Dedifferentiated amniotic fluid mesenchymal stem cell (primary cell): ENCODE measurements around the gene EIF2AK2.
A peak's percentile ranks its signal among the peaks of the same experiment; 100 is the strongest.

Experiments
- DNase-seq: peaks from one replicate; pipeline ENCODE4 v3.0.0-alpha.2; 2016; ENCODE audit errors: extremely low spot score

Gene EIF2AK2

DNA sequence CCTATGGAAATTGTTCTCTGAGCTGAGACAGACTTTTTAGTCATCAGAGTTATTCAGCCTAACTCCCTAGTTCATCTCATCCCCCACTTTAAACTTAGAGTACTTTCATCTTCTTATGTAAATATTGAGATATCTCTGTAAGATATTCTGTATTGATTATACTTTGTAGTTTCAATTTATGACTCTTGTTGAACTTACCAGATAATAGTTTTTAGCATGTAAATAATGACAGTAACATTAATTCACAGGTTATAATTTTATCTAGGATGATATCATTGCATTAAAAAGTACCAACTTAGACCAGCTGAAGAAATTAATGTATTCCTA lies 14.8 kb upstream of the EIF2AK2 start:
- DNase-seq, result no peak

DNA sequence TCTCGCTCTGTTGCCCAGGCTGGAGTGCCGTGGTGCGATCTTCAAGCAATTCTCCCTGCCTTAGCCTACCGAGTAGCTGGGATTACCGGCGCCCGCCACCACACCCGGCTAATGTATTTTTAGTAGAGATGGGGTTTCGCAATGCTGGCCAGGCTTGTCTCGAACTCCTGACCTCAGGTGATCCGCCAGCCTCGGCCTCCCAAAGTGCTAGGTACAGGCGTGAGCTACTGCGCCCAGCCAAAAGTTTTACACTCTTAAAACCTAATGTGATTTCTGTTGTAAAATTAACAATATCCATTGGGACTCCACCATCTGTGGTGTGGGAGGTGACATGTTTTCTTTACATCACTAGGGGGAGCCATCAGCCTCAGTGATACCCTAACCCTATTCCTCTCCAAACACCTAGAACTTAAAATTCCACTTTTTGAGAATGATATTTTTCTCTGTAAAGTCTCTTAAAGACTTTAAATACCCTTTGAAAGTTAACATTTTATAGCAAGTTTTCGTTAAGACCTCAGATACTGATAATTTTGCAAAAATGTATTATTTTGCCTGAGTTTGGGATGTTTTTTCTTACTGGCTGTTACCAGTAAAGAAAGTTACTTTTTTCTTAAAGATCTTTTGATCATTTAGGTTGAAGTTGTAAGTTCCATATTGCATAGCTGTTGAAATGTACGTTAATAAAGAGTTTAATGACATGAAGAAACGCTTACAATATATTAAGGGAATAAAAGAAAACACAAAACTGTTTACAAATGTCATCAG lies 11.6 kb upstream of the EIF2AK2 start:
- peak; percentile 40 for DNase-seq

DNA sequence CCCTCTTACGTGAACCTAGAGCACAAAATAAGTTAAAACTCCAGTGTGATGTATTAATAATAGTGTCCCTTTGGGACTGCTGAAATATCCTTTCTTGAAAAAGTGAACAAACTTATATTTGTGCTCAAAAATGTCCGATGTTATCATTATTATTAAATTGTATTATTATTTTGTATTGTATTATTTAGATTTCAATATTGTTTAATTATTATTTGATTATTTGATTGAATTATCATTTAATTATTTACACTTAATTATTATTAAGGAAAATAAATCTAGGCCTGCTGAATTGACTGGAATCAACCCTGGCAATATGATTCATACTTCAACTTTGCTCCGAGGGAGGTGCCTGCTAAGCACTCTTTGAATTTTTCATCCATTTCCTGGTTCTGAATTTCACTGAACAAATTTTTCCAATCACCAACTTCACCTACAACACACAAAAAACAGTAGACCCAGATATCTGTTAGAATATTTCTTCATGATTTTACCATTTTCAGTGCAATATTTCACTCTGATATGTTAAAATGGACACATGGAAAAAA lies 10.9 kb upstream of the EIF2AK2 start:
- no peak for DNase-seq

DNA sequence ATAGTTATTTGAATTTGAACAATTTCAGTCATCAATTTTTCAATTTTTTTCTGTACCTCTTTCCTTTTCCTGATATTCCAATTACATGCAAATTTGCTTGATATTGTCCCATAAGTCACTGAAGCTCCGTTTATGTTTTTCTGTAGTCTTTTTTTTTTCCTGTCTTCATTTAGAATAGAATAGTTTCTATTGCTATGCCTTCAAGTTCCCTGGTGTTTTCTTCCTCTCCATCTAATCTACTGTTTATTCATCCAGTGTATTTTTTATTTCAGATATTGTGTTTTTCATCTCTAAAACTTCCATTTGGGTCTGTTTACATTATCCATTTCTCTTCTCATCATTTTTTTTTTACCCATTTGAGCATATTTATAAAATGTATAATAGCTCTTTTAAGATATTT lies 8.0 kb upstream of the EIF2AK2 start:
- no peak for DNase-seq

DNA sequence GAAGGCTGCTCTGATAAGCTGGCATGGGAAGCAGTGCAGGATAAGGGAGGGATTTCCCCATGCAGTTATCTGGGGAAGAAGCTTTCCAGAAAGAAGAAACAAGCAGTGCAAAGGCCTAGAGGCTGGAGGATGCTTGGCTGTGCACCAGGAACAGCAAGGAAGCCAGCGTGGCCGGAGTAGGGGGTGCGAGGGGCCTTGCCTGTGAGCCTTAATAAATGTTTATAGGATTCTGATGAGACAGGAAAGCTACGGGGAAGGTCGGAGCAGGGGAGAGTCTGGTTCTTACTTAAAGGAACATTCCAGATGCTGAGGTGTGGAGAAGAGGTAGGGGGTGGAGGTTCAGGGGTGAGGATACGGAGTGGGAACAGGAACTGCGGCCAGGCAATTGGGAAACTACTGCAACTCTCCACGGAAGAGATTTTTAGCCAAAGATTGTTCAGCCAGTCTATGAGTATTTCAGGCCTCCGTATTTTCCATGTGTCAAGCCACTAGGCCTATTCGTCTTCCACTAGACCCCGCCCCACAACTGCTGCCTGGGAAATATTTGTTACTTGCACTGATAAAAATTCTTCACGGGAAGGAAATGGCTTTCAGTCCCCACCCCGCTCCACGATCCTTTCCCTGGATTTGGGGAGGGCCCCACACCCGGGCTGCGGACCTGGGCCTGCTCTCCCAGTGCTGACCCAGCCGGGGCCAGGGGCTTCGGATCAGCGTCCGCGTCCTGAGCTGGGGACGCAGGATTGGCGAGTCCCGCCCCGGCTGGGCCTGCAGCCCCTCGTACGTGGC lies 516 bp downstream of the EIF2AK2 start:
- DNase-seq, result peak; percentile 23

DNA sequence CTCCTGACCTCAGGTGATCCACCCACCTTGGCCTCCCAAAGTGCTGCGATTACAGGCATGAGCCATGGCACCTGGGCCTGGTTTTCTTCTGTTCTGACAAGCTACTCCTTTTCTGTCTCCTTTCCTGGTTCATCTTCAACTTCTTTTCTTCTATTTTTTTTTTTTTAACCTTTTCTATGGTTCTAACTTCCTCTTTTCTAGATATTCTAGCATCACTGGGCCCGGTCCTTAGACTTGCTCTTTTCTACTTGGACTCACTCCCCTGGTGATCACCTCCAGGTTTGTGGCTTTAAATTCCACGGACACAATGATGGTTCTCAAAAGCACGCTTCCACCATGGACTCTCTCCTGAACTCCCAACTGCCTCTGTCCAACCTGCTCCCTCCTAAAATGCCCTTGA lies 2.0 kb downstream of the EIF2AK2 start:
- no peak for DNase-seq

DNA sequence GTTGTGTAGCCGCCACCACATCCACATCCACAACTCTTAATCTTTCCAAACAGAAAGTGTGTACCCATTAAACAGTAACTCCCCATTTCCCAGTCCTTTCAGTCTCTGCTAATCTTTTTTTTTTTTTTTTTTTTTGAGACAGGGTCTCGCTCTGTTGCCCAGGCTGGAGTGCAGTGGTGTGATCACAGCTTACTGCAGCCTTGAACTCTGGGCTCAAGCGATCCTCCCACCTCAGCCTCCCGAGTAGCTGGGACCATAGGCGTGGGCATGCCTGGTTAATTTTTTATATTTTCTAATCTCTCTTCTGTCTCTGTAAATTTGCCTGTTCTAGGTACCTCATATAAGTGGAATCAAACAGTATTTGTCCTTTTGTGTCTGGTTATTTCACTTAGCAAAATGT lies 3.6 kb downstream of the EIF2AK2 start:
- no peak for DNase-seq

DNA sequence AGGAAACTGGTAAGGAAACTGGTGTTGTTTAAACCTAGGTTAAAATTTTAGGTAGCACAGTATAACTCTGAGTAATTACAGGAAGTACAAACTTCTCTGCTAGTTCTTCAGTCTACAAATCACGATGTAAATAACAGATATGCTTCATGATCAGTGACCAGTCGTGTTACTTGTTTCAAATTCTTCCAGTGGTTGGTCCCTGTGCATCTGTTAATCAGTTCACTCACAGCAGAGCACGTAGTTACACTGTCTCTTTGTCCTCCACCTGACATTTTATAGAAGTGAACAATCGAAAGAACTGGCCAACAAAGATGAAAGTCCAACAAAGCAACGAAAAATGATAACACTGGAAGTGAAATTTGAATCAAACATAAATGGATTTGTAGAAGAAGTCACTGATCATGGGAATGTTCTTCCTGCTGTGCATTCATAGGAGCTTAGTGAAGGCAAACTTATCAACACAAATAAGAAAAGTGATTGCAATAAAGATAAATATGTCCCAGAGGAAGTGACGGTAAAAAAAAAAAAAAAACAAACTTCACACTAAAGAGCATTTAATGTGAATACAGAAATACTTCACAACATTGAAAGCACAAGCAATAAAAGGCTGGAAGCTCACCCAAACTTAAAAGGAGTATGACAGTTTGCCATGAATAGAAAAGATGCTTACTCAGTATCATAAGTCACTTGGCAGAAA lies 7.0 kb downstream of the EIF2AK2 start:
- DNase-seq, result no peak

DNA sequence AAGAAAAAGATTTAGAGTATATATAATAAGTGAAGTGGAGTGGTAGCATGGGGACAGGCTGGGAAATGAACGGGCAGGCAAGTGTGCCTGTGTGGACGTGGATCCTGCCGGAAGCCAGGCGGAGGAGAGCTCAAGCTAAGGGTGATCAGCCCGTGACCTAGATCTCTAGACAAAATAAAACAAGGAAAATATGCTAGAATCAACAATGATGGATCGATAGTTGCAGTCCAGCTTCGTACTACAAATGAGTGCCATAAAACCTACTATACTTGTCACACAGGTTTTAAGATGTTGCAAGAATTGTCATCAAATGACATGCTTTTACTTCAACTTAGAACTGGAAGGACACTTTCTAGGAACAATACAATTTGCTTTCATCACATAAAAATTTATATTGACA lies 8.5 kb downstream of the EIF2AK2 start:
- DNase-seq, result no peak

DNA sequence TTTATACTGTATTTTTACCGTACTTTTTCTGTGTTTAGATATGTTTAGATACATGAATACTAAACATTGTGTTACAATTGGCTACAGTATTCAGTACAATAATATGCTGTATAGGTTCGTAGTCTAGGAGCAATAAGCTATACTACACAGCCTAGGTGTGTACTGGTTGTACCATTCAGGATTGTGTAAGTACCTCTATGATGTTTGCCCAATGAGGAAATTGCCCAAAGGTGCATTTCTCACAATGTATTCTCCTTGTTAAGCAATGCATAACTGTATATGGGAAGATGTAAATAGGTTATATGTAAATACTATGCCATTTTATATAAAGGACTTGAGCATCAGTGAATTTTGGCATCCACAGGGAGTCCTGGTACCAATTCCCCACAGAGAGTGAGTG lies 10.7 kb downstream of the EIF2AK2 start:
- no peak for DNase-seq

DNA sequence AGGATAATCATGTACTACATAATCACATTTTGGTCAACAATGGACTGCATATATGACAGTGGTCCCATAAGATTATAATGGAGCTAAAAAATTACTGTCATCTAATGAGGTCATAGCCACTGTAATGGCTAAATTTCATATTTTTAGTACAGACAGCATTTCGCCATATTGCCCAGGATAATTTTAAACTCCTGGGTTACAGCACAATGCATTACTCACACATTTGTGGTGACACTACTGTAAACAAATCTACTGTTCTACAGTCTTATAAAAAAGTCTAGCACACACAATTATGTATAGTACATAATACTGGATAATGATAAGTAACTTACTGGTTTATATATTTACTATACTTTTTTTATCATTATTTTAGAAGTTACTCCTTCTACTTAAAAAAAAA lies 12.8 kb downstream of the EIF2AK2 start:
- DNase-seq, result no peak

DNA sequence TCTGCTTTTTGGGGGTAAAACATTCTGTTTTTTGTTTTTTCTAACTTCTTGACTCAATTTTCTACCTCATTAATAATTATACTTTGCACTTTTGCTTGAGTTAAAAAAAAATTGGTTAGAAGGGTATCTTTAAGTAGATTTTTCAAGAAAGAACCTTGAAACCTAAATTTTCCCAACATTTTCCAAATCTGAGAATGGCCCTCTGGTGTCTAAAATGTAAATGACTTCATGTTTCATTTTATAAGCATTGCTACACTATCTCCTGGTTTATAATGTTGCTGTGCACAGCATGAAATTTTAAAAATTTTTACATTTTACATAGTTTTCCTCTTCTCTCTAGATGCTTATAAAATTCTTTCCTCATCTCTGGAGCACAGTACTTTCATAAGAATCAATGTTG lies 14.2 kb downstream of the EIF2AK2 start:
- DNase-seq, result no peak

DNA sequence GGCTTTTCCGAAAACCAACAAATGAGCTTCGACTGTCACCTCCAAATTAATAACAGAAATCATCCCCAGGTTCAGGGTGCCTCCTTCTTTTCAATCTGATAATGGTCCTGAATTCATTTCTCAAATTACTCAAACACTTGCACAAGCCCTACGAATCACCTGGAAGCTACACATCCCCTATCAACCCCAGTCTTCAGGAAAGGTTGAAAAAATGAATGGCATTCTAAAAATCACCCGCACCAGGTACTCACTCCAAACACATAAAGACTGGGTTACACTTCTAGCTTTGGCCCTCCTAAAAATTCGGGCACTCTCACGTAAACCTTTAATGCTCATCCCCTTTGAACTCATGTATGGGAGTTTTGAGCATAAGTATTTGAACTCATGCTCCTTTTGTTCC lies 23.9 kb downstream of the EIF2AK2 start:
- no peak for DNase-seq

DNA sequence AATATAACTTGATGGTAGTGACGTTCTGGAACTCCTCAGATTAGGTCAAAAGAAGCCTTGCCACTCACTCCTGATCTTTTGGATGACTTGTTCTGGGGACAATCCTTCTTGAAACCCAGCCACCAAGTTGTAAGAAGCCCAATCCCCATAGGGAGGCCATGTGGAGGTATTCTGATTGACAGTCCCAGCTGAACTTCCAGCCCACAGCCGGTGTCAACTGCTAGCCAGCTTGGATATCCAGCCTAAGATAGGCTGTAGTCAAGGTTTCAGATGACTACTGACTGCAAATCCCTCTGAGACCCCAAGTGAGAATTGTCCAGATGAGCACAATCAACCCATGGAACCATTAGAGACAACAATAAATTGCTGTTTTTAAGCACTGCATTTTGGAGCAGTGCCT lies 31.4 kb downstream of the EIF2AK2 start:
- DNase-seq, result no peak

DNA sequence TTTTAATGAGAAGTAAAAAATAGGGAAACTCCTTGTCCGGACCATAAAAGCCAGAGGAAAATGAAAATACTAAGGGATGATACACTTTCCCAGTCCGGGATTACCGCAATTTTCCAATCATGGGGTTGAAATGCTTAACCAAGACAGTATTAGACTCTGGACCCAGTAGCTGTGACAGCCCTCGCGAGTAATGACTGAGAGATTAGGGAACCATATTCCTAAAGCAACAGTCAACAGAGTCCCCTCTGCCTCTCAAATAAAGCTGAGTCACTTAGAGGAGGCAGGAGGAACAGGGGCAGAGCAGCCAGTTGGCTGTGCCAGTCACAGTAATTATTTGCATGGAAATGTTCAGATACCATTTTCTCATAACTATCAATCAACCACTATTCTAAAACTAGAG lies 37.6 kb downstream of the EIF2AK2 start:
- no peak for DNase-seq

DNA sequence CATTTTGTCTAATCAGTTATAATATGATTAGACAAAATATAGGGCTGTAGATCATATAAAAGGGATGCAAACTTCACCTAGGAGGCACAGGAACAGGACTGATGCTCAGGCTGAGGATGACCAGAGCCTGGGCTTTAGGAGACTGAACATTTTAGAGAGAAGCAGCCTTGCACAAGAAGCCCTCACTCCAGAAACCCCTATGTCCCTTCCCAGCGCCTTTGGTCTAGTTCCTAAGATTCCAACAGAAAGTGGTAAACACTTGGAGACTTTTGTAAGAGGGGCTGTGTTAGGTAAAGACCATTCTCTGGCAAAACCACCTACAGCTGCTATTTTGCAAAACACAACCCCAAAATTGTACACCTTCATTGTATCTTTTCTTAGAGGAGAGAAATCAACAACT lies 39.2 kb downstream of the EIF2AK2 start:
- no peak for DNase-seq

DNA sequence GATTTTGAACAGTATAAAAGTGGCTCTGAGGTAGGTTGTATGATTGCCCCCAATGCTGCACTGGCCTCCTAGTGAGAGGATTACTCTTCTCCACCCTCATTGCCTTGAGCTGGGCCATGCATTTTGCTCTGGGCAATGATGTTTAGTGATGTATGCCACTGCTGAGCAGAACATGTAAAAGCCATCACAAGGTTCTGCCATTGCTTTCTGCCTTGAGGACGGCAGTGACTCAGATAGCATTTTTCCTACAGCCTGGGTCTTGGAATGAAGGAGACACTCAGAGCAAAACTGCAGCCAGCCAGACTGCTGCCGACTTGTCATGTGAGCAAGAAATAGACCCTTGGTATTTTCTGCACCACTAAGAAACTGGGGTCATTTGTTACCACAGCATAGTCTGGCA lies 44.8 kb downstream of the EIF2AK2 start:
- no peak for DNase-seq

DNA sequence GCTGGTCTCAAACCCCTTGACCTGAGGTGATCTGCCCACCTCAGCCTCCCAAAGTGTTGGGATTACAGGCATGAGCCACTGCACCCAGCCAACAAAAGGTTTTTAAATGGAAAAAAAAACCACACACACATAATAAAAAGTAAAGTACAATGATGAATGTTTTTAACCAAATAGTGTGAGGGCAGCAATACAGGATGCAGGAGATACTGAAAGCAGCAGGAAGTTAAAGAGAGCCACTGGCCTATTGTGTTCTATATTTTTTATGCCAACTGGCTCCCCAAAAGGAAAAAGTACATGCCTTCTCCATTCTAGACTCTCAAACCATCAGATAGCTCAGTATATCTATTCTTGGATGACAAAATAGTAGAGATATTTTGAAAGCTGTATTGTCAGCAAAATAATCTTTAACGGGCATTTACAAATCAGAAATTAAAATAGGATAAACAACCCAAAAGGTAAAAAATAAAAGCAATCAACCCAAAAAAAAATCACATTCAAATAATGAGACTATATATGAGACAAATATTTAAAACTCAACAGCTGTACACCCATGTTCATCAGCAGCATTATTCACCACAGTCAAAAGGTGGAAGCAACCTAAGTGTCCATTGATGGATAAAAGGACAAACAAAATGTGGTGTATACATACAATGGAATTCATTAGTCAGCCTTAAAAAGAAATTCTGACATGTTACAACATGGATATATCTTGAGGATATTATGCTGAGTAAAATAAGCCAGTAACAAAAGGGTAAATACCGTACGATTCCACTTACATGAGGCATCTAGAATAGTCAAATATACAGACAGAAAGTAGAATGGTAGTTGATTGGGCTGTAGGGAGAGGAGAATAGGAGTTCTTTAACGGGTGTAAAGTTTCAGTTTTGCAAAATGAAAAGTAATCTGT lies 46.2 kb downstream of the EIF2AK2 start:
- DNase-seq, result no peak

DNA sequence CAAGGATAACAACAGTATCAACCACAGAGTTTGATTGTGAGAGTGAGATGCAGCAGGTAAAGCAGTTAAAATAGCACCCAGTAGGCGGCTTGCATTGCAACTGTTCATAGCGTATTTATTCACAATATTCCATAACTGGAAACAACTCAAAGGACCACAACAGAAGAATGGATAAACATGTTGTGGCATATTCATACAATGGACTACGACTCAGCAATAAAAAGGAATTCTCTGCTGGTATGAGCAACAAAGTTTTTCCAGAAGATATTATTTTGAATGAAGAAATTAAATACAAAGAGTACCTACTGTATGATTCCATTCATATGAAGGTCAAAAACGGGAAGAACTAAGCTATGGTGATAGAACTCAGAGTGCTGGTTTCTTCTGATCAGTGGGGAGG lies 47.3 kb downstream of the EIF2AK2 start:
- no peak for DNase-seq

DNA sequence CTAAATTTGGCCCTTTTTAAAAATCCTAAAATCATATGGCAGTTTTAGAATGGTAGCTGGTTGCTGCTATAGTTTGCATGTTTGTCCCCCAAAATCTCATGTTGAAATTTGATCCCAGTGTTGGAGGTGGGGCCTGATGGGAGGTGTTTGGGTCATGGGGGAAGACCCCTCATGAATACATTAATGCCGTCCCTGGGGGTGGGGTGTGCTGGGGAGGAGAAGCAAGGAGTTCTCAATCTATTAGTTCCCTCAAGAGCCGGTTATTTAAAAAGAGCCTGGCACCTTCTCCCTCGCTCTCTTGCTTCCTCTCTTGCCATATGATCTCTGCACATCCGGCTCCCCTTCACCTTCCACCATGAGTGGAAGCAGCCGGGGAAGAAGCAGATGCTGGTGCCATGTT lies 51.6 kb downstream of the EIF2AK2 start:
- no peak for DNase-seq

DNA sequence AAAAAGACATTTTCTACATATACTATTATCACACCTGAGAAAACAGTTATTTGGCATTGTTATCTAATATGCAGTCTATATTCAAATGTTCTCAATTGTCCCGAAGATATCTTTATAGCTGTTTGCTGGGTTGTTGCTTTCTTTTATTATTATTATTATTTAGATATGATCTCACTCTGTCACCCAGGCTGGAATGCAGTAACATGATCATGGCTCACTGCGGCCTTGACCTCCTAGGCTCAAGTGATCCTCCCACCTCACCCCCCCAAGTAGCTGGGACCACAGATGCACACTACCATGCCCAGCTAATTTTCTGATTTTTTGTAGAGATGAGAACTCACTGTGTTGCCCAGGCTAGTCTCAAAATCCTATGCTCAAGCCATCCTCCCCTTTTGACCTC lies 52.6 kb downstream of the EIF2AK2 start:
- no peak for DNase-seq

DNA sequence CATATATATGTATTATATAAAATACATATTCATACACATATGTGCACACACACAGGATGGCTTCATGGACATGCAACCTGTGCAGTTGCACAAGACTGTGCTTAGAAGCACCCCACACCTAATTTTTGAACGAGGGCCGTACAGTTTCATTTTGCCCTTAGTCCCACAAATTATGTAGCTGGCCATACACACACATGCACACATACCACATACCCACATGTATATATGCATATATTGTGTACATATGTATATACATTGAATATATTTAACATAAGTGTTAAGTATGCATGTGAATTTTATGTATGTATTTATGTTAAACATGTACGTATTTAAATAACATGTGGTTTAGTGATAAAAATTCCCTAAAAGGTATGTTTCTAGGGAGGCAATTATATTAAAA lies 54.2 kb downstream of the EIF2AK2 start:
- no peak for DNase-seq
